SIG-M5 treated with dmso at 0.1 percent for 504 hours (cell line): Measurements from ENCODE around the gene ETFBKMT.
"Not testable (repeated sequence)": the region's sequence is repeated elsewhere in the genome, so short reads cannot be mapped to it uniquely, and the experiment has no call there.

Experiments
- DNase-seq: peaks from one replicate; lab custom pipeline; 2025; ENCODE audit not compliant: unreplicated experiment; lab: John Stamatoyannopoulos, UW

ETFBKMT gene

DNA sequence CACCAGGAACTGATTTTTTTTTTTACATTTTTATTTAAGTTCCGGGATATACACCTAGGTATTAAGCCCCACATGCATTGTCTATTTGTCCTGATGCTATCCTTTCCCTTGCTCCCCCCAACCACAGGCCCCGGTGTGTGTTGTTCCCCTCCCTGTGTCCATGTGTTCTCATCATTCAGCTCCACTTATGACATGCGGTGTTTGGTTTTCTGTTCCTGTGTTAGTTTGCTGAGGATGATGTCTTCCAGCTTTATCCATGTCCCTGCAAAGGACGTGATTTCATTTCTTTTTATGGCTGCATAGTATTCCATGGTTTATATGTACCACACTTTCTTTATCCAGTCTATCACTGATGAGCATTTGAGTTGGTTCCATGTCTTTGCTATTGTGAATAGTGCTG lies 57.5 kb downstream of the ETFBKMT start:
- not testable (repeated sequence) for DNase-seq

- DNase-seq: not testable (repeated sequence)
These were observed 59.2 kb downstream of the ETFBKMT start for GRCh38 chr12:31718542-31719198.

DNA sequence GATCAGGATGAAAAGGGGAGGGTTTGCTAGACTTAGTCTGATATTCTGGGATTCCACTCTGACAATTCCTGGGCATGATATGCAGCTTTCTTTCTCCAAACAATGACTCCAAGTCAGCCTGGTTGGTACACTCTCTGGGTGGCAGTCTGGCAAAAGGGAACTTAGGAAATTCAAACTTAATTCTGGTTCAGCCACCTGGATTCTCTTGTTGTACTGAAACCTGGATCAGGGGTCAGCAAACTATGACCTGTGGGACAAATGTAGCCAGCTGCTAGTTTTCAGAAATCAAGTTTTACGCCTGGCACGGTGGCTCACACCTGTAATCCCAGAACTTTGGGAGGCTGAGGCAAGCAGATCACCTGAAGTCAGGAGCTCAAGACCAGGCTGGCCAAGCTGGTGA lies 63.1 kb downstream of the ETFBKMT start:
- DNase-seq: no peak
